Measurements from ENCODE around the gene LRMDA.

GRCh38 chr10:75761289-75761688, 329.9 kb downstream of the LRMDA start:
- TF ChIP-seq CTCF (IDR thresholded peaks at IDR 0.05) (no peak), POLR2A (IDR thresholded peaks at IDR 0.05) (no peak)

Data from body of pancreas (tissue), 4 donors.